GM23338 (cell line): ENCODE data around the gene SH2D3C.

Experiments
- POLR2AphosphoS5 ChIP-seq: IDR thresholded peaks from 2 replicates; pipeline ENCODE4 v1.6.1; 2016; ENCODE audit warnings: antibody characterized with exemption, low read depth
- TF ChIP-seq, protein P1 (sequence below), 2 experiments: fragments of 200-600 bp in 1 of 2; sonication (generic) in 1 of 2; conservative IDR thresholded peaks; 2 replicates each; pipeline versions ENCODE4 v1.5.1 to v1.6.1; 2016 to 2017; ENCODE audit warnings: antibody characterized with exemption in 2 of 2, low read depth in 2 of 2, mild to moderate bottlenecking in 2 of 2, moderate library complexity in 1 of 2
- TF ChIP-seq, protein P2 (sequence below): IDR thresholded peaks from one replicate; pipeline ENCODE4 v1.6.1; 2018; ENCODE audit warnings: antibody characterized with exemption; ENCODE audit not compliant: unreplicated experiment

DNA sequence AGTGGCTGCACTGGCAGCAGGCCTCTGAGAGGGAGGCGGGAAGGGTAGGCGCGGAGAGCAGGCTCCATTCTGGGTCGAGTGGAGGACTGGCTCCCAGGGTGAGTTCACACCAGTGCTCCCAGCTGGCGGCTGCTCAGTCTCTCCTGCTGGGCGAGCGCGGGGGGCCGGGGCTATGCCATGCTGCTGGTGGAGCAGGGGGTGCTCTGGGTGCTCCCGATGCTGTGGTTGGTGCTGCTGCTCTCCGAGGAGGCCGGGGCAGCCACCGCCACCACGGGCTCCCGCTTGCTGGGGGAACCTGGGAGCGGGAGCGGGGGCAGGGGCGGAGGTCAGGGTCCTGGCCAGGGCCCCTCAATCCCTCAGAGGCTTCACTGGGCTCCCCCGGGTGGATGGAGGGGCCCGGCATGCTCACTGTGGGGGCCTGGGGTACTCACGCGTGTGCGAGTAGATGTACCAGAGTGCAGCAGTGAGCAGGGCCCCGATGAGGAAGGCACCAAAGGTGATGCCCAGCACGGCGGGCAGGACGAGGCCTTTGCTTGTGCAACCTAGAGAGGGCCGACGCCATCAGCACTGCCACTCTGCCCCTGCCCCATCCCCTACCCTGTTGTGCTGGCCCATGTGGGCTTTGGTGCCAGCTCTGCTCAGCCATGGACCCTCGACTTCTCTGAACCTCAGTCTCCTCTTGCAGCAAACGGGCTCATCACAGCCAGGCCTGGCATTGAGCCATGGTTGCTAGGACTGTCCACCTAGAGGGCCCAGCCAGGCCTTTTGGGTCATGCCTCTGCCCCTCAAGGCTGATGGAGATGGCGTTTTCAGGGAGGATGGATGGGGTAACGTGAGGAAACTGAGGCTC lies 37.3 kb upstream of the SH2D3C start:
- no peak for TF ChIP-seq POLR2AphosphoS5
- TF ChIP-seq, protein P1, sequence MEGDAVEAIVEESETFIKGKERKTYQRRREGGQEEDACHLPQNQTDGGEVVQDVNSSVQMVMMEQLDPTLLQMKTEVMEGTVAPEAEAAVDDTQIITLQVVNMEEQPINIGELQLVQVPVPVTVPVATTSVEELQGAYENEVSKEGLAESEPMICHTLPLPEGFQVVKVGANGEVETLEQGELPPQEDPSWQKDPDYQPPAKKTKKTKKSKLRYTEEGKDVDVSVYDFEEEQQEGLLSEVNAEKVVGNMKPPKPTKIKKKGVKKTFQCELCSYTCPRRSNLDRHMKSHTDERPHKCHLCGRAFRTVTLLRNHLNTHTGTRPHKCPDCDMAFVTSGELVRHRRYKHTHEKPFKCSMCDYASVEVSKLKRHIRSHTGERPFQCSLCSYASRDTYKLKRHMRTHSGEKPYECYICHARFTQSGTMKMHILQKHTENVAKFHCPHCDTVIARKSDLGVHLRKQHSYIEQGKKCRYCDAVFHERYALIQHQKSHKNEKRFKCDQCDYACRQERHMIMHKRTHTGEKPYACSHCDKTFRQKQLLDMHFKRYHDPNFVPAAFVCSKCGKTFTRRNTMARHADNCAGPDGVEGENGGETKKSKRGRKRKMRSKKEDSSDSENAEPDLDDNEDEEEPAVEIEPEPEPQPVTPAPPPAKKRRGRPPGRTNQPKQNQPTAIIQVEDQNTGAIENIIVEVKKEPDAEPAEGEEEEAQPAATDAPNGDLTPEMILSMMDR (conservative IDR thresholded peaks at IDR 0.05; ENCODE audit: low read depth in 2 of 2): no peak
- TF ChIP-seq, protein P2, sequence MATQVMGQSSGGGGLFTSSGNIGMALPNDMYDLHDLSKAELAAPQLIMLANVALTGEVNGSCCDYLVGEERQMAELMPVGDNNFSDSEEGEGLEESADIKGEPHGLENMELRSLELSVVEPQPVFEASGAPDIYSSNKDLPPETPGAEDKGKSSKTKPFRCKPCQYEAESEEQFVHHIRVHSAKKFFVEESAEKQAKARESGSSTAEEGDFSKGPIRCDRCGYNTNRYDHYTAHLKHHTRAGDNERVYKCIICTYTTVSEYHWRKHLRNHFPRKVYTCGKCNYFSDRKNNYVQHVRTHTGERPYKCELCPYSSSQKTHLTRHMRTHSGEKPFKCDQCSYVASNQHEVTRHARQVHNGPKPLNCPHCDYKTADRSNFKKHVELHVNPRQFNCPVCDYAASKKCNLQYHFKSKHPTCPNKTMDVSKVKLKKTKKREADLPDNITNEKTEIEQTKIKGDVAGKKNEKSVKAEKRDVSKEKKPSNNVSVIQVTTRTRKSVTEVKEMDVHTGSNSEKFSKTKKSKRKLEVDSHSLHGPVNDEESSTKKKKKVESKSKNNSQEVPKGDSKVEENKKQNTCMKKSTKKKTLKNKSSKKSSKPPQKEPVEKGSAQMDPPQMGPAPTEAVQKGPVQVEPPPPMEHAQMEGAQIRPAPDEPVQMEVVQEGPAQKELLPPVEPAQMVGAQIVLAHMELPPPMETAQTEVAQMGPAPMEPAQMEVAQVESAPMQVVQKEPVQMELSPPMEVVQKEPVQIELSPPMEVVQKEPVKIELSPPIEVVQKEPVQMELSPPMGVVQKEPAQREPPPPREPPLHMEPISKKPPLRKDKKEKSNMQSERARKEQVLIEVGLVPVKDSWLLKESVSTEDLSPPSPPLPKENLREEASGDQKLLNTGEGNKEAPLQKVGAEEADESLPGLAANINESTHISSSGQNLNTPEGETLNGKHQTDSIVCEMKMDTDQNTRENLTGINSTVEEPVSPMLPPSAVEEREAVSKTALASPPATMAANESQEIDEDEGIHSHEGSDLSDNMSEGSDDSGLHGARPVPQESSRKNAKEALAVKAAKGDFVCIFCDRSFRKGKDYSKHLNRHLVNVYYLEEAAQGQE: no peak
